Neural cell (in vitro differentiated cells): ENCODE measurements around the gene SETD6. TPM values are rescaled to one million over a fixed set of nuclear protein-coding genes. Genes with fewer than 3 reads are reported as not detected.

Source experiments
- H2AFZ ChIP-seq: fragments of 200-600, 300-800 bp; sonication (generic), shearing (Covaris generic); 2 replicates; pipeline ENCODE4 v1.6.0; 2014; ENCODE audit warnings: low read depth, mild to moderate bottlenecking, antibody characterized with exemption, low read length, moderate library complexity
- H3F3A ChIP-seq: fragments of 200-600 bp; shearing (Covaris generic); 2 replicates; pipeline ENCODE4 v1.6.1; 2016; ENCODE audit warnings: mild to moderate bottlenecking, moderate library complexity, mixed read lengths, antibody characterized with exemption, low read length; ENCODE audit not compliant: insufficient read depth, poor library complexity, severe bottlenecking
- H3K27ac ChIP-seq: fragments of 200-600, 300-800 bp; sonication (generic), shearing (Covaris generic); 2 replicates; pipeline ENCODE4 v1.5.1; 2014; ENCODE audit warnings: mild to moderate bottlenecking, low read length, moderate library complexity
- H3K27me3 ChIP-seq: fragments of 300-800, 200-600 bp; sonication (generic), shearing (Covaris generic); 2 replicates; pipeline ENCODE4 v1.6.0; 2014; ENCODE audit warnings: mild to moderate bottlenecking, low read depth, low read length, moderate library complexity; ENCODE audit not compliant: insufficient read depth
- H3K36me3 ChIP-seq: fragments of 300-800, 200-600 bp; sonication (generic), shearing (Covaris generic); 2 replicates; pipeline ENCODE4 v1.5.1; 2014; ENCODE audit warnings: mild to moderate bottlenecking, antibody characterized with exemption, low read length, moderate library complexity; ENCODE audit not compliant: insufficient read depth
- H3K4me2 ChIP-seq: fragments of 300-800, 200-600 bp; sonication (generic), shearing (Covaris generic); 2 replicates; pipeline ENCODE4 v1.6.0; 2014; ENCODE audit warnings: mild to moderate bottlenecking, low read length
- H3K4me3 ChIP-seq: fragments of 300-800, 200-600 bp; sonication (generic), shearing (Covaris generic); 2 replicates; pipeline ENCODE4 v1.5.1; 2014; ENCODE audit warnings: mild to moderate bottlenecking, low read length, moderate library complexity
- H3K79me2 ChIP-seq: fragments of 200-600 bp; shearing (Covaris generic); replicated peaks from 2 replicates; pipeline ENCODE4 v1.6.0; 2014; ENCODE audit warnings: mild to moderate bottlenecking, low read length, moderate library complexity; ENCODE audit not compliant: insufficient read depth
- H3K9ac ChIP-seq: fragments of 300-800, 200-600 bp; sonication (generic), shearing (Covaris generic); 2 replicates; pipeline ENCODE4 v1.6.1; 2016; ENCODE audit warnings: mild to moderate bottlenecking, low read length, mixed read lengths
- H3K9me2 ChIP-seq: fragments of 200-600 bp; shearing (Covaris generic); 2 replicates; pipeline ENCODE4 v1.6.1; 2016; ENCODE audit warnings: mild to moderate bottlenecking, low read length, mixed read lengths; ENCODE audit not compliant: insufficient read depth
- H3K9me3 ChIP-seq: fragments of 200-600, 300-800 bp; sonication (generic), shearing (Covaris generic); 2 replicates; pipeline ENCODE4 v1.6.1; 2016; ENCODE audit warnings: mild to moderate bottlenecking, mixed run types, low read length, moderate library complexity, mixed read lengths
- H4K20me1 ChIP-seq: fragments of 200-600 bp; shearing (Covaris generic); 2 replicates; pipeline ENCODE4 v1.6.1; 2016; ENCODE audit warnings: mild to moderate bottlenecking, mixed run types; ENCODE audit not compliant: insufficient read depth
- EP300 ChIP-seq: fragments of 450-650 bp; conservative IDR thresholded peaks from 2 replicates; pipeline ENCODE4 v1.6.1; 2014; ENCODE audit warnings: antibody characterized with exemption, mild to moderate bottlenecking, moderate library complexity; ENCODE audit not compliant: poor library complexity, severe bottlenecking
- EZH2 ChIP-seq: fragments of 200-600, 300-800 bp; shearing (Covaris generic), sonication (generic); IDR thresholded peaks from 2 replicates; pipeline ENCODE4 v1.6.1; 2014; ENCODE audit warnings: antibody characterized with exemption, low read length, borderline replicate concordance, mild to moderate bottlenecking; ENCODE audit not compliant: insufficient read depth, poor library complexity, severe bottlenecking
- MXI1 ChIP-seq: fragments of 450-650 bp; conservative IDR thresholded peaks from 2 replicates; pipeline ENCODE4 v1.6.1; 2014; ENCODE audit warnings: antibody characterized with exemption, mild to moderate bottlenecking; ENCODE audit not compliant: poor library complexity, severe bottlenecking
- POLR2AphosphoS5 ChIP-seq: IDR thresholded peaks from 2 replicates; pipeline ENCODE4 v1.6.1; 2012
- RAD21 ChIP-seq: fragments of 450-650 bp; conservative IDR thresholded peaks from 2 replicates; pipeline ENCODE4 v1.6.1; 2014; ENCODE audit warnings: antibody characterized with exemption, mild to moderate bottlenecking, moderate library complexity
- SMC3 ChIP-seq: fragments of 450-650 bp; conservative IDR thresholded peaks from 2 replicates; pipeline ENCODE4 v1.6.1; 2014; ENCODE audit warnings: antibody characterized with exemption, mild to moderate bottlenecking, moderate library complexity; ENCODE audit not compliant: poor library complexity
- TAF1 ChIP-seq: IDR thresholded peaks from 2 replicates; pipeline ENCODE4 v1.6.1; 2012; ENCODE audit warnings: low read depth
- polyA plus RNA-seq: library from polyadenylated mRNA; depleted of rRNA; stranded (reverse); fragments of >200 nt; gene quantifications from 2 replicates; pipeline ENCODE4 v1.2.3, GENCODE V29; 2014
- TF ChIP-seq, protein P1 (sequence below): IDR thresholded peaks from 2 replicates; pipeline ENCODE4 v1.6.1; 2012; ENCODE audit warnings: borderline replicate concordance
- TF ChIP-seq, protein P2 (sequence below): fragments of 450-650 bp; IDR thresholded peaks from 2 replicates; pipeline ENCODE4 v1.5.1; 2014; ENCODE audit warnings: antibody characterized with exemption, mild to moderate bottlenecking, moderate library complexity; ENCODE audit not compliant: poor library complexity, severe bottlenecking

SETD6 gene
- polyA plus RNA-seq, 1 donor from 2014 or later: 61.2 TPM

DNA sequence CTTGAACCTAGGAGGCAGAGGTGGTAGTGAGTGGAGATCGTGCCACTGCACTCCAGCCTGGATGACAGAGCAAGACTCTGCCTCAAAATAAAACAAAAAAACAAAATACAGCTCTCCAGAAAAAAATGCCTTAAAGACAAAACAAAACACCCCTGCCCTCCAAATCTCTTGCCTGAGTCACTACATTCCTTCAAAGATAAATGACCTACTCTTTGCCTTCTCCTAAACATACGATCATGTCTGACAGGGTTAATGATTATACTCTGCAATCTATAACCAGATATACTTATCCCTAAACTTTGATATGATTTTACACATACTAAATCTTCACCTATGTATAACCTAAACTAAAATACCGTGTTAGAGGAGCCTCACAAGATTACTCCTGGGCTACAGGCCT is 1.4 kb upstream of the SETD6 start:
- Histone ChIP-seq H3K79me2 (peaks cover 6% of the 10 kb centered on the region), H3K27me3 (no peaks in the 10 kb centered on the region), H2AFZ (no peak overlapping the region), H3K4me2 (no peak overlapping the region), H3K9me3 (no peaks in the 10 kb centered on the region), H3K9me2 (no peaks in the 10 kb centered on the region), H3K4me3 (no peak overlapping the region), H3F3A (no peaks in the 10 kb centered on the region), H4K20me1 (no peaks in the 10 kb centered on the region), H3K9ac (no peak overlapping the region), H3K27ac (no peak overlapping the region), H3K36me3 (peaks cover 7% of the 10 kb centered on the region)
- no peak for TF ChIP-seq MXI1
- no peak for TF ChIP-seq TAF1
- TF ChIP-seq EP300: no peak
- TF ChIP-seq, protein P1, sequence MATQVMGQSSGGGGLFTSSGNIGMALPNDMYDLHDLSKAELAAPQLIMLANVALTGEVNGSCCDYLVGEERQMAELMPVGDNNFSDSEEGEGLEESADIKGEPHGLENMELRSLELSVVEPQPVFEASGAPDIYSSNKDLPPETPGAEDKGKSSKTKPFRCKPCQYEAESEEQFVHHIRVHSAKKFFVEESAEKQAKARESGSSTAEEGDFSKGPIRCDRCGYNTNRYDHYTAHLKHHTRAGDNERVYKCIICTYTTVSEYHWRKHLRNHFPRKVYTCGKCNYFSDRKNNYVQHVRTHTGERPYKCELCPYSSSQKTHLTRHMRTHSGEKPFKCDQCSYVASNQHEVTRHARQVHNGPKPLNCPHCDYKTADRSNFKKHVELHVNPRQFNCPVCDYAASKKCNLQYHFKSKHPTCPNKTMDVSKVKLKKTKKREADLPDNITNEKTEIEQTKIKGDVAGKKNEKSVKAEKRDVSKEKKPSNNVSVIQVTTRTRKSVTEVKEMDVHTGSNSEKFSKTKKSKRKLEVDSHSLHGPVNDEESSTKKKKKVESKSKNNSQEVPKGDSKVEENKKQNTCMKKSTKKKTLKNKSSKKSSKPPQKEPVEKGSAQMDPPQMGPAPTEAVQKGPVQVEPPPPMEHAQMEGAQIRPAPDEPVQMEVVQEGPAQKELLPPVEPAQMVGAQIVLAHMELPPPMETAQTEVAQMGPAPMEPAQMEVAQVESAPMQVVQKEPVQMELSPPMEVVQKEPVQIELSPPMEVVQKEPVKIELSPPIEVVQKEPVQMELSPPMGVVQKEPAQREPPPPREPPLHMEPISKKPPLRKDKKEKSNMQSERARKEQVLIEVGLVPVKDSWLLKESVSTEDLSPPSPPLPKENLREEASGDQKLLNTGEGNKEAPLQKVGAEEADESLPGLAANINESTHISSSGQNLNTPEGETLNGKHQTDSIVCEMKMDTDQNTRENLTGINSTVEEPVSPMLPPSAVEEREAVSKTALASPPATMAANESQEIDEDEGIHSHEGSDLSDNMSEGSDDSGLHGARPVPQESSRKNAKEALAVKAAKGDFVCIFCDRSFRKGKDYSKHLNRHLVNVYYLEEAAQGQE: no peak
- TF ChIP-seq SMC3: no peak
- TF ChIP-seq EZH2: no peak
- TF ChIP-seq, protein P2, sequence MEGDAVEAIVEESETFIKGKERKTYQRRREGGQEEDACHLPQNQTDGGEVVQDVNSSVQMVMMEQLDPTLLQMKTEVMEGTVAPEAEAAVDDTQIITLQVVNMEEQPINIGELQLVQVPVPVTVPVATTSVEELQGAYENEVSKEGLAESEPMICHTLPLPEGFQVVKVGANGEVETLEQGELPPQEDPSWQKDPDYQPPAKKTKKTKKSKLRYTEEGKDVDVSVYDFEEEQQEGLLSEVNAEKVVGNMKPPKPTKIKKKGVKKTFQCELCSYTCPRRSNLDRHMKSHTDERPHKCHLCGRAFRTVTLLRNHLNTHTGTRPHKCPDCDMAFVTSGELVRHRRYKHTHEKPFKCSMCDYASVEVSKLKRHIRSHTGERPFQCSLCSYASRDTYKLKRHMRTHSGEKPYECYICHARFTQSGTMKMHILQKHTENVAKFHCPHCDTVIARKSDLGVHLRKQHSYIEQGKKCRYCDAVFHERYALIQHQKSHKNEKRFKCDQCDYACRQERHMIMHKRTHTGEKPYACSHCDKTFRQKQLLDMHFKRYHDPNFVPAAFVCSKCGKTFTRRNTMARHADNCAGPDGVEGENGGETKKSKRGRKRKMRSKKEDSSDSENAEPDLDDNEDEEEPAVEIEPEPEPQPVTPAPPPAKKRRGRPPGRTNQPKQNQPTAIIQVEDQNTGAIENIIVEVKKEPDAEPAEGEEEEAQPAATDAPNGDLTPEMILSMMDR: no peak
- TF ChIP-seq RAD21: no peak

DNA sequence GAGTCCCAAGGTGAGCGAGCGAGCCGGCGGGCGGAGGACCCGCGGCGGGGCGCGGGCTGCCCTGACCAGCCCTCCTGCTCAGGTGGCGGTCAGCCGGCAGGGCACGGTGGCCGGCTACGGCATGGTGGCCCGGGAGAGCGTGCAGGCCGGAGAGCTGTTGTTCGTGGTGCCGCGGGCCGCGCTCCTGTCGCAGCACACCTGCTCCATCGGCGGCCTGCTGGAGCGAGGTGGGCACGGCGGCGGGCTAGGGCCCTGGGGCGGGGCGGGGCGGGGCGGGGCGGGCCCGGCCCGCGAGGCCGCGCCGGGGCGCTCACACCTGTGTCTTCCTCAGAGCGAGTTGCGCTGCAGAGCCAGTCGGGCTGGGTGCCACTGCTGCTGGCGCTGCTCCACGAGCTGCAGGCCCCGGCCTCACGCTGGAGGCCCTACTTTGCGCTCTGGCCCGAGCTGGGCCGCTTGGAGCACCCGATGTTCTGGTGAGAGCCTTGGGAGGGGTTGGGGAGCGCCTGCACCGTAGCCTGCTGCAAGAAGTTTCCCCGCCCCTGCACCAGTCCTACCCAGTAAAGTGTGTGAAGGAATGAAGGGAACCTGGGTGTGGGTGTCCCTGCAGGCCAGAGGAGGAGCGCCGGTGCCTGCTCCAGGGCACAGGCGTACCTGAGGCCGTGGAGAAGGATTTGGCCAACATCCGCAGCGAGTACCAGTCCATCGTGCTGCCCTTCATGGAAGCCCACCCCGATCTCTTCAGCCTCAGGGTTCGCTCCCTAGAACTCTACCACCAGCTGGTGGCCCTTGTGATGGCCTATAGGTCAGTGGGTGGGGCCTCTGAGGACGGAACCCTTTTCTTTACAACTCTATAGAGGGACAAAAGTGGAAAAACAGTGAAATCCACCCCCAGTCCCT is 802 bp downstream of the SETD6 start:
- no peaks in the 10 kb centered on the region for H4K20me1 ChIP-seq
- H3K36me3 ChIP-seq: peaks cover 17% of the 10 kb centered on the region
- H3K27ac ChIP-seq: peak overlapping the region; percentile 62
- no peaks in the 10 kb centered on the region for H3K9me3 ChIP-seq
- peak overlapping the region; percentile 71 for H3K9ac ChIP-seq
- TF ChIP-seq, protein P2: peak; percentile 21
- no peak for TF ChIP-seq RAD21
- TF ChIP-seq MXI1: no peak
- TF ChIP-seq EP300: no peak
- no peak for TF ChIP-seq EZH2
- peak; percentile 1 for TF ChIP-seq POLR2AphosphoS5
- no peak for TF ChIP-seq SMC3
- TF ChIP-seq, protein P1: no peak
- TF ChIP-seq TAF1: no peak
- no peaks in the 10 kb centered on the region for H3K27me3 ChIP-seq
- H3K79me2 ChIP-seq: peaks cover 6% of the 10 kb centered on the region
- no peaks in the 10 kb centered on the region for H3K9me2 ChIP-seq
- H3K4me2 ChIP-seq: peak overlapping the region; percentile 59
- peak overlapping the region; percentile 90 for H3K4me3 ChIP-seq
- H3F3A ChIP-seq: no peaks in the 10 kb centered on the region
- peak overlapping the region; percentile 29 for H2AFZ ChIP-seq
